Activated CD4-positive, CD25-positive, alpha-beta regulatory T cell treated with anti-CD3 and anti-CD28 coated beads, Interleukin-2, amount 50 U/mL, for 72 hours (primary cell): ENCODE data around the gene PRND.
"Not testable (repeated sequence)": the region's sequence is repeated elsewhere in the genome, so short reads cannot be mapped to it uniquely, and the experiment has no call there.

Experiments used
- DNase-seq: peaks from one replicate; pipeline ENCODE4 v3.0.0; 2021

Gene PRND

GRCh38 chr20:4740774-4741431 lies 19.2 kb downstream of the PRND start:
- peak; percentile 66 for DNase-seq

GRCh38 chr20:4748847-4749246 lies 27.1 kb downstream of the PRND start:
- no peak for DNase-seq

GRCh38 chr20:4749326-4749725 lies 27.6 kb downstream of the PRND start:
- no peak for DNase-seq

GRCh38 chr20:4750381-4750780 lies 28.7 kb downstream of the PRND start:
- DNase-seq = no peak

GRCh38 chr20:4759100-4759884 lies 37.6 kb downstream of the PRND start:
- DNase-seq = peak; percentile 39

DNA sequence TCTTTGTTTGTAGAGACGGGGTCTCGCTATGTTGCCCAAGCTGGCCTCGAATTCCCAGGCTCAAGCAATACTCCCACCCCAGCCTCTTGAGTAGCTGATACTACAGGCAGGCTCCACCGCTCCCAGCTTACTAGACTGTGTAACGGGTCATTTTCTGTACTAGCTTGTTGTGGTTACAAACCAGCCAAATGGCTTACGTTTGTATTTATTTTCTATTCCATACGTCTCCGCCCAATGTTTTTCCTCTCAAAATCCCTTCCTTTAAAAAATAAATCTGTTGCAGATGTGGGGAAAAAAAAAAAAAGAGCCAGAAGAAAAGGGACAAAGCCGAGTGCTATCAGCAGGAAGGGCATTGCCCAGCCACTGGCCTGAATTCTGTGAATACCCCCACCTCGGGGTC lies 41.6 kb downstream of the PRND start:
- no peak for DNase-seq

DNA sequence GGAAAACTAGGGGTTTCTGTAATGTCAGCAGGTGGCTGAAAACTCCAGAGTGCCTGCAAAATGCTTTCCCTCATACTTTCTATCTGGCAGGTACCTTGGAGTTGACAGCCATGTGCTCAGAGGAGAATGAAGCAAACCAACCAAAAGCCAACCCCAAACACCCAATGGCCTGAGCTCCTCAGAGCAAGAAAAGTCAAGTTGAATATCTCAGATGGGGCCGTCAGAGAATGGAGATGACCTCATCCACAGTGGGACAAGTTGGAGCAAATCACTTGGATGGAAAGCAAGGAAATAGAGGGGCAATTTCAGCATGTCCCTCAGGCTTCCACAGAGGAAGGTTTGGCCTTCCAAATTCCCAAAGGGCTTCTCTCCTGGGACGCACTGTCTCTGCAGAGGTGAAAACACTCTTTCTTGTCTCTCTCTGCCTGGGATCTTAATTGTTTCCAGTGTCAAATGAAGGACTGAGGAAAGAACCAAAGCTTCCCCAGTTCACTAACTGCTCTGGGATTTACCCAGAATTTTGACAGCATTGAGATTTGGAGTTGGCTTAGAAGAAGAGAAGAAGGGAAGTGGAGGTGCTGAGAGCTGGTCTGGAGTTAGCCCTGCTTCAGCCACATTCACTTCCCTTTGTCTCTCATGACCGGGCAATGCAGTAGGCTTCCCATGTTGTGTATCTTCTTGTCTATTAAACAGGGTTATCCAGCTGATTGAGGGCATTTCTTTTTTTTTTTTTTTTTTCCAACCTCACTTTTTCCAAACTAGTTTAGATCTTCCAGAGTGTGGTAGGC lies 42.2 kb downstream of the PRND start:
- no peak for DNase-seq

DNA sequence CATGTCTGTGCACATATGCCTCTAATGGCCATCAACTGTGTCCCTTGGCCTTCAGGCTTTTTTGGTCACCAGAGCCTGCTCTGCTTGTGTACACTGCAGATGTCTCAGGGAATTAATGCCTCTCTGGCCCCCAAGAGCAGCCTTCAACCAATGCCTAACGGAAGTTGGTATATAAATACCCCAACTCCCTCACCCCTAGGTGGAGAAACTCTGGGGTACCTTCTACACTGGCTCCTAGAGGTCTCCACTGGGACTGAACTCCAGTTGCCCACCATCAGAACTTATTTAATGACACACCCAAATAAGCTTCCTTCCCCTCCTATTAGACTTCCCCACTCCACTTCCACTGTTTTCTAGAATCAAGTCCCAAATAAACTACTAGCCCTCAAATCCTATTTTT lies 43.1 kb downstream of the PRND start:
- no peak for DNase-seq

- no peak for DNase-seq
These were observed 44.0 kb downstream of the PRND start for GRCh38 chr20:4765681-4766080.

GRCh38 chr20:4766631-4767030 lies 44.9 kb downstream of the PRND start:
- no peak for DNase-seq

DNA sequence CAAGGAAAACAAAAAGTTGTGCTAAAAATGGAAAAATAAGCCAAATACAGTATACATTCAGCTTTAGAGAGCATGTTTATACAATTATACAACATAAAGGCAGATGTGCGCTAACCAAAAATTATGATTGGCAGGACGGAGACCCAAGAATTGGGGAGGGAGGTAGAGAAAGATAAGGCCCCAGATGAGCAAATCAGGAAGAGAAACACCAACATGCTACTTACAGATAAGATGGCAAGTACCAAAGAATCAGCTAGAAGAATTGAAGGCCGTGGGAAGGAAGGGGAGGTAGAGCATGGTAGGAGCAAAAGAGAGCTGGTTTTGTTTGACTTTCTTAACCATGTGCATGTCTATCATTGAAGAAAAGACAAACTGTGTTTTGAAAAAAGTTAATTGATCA lies 45.4 kb downstream of the PRND start:
- no peak for DNase-seq

- no peak for DNase-seq
These were observed 47.6 kb downstream of the PRND start for GRCh38 chr20:4769328-4769727.

DNA sequence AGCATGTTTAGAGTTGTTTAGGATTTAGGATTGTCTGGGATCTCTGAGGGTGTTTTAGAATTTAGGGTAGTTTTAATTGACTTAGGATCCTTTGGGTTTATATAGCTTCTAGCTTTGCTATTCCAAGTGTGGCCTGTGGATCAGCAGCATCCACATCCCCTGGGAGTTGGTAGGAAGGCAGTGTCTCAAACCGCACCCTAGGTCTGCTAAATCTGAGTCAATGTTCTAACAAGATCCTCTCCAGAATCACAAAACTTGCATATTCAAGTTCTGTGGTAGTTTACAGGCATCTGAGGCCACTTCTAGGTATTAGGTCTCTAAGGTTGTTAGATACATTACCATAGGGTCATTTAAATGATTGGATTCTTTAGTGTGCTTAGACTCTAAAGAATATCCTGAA lies 48.3 kb downstream of the PRND start:
- DNase-seq = no peak

DNA sequence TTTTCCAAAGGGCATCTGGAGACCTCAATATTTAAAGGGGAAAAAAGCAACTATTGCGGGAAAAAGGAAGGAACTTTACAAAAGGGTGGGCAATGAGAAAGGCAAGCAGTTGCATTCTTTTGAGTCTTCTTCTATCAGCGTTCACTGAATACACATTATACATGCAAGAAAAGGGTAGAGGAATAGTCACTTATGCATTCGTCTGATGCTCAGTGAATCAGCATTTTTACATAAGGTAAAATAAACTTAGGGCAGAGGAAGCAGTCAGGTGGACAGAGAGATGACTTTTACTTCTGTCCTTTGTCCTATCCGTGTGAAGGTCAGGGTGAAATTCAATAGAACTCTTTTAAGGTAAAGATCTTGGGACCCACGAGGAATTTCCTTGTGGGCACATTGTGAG lies 49.3 kb downstream of the PRND start:
- DNase-seq = no peak

- no peak for DNase-seq
These were observed 50.4 kb downstream of the PRND start for GRCh38 chr20:4772132-4772531.

- not testable (repeated sequence) for DNase-seq
These were observed 51.3 kb downstream of the PRND start for GRCh38 chr20:4773014-4773413.

GRCh38 chr20:4773736-4774135 lies 52.0 kb downstream of the PRND start:
- no peak for DNase-seq

GRCh38 chr20:4774207-4774606 lies 52.5 kb downstream of the PRND start:
- no peak for DNase-seq

- no peak for DNase-seq
These were observed 53.8 kb downstream of the PRND start for GRCh38 chr20:4775322-4776078.

- DNase-seq = no peak
These were observed 54.4 kb downstream of the PRND start for GRCh38 chr20:4776079-4776630.
